Choroid plexus epithelial cell (primary cell): ENCODE results near the gene ITPRIPL2.

ENCODE experiments used
- DNase-seq: peaks from one replicate; pipeline ENCODE4 v3.0.0-alpha.2; 2010; ENCODE audit warnings: low read depth
- H3K4me3 ChIP-seq: 2 replicates; pipeline ENCODE4 v1.5.1; 2011; ENCODE audit warnings: low read depth, mild to moderate bottlenecking, control low read depth, low read length, moderate library complexity
- TF ChIP-seq, protein P1 (sequence below): conservative IDR thresholded peaks from 2 replicates; pipeline ENCODE4 v1.5.1; 2011; ENCODE audit warnings: low read depth, mild to moderate bottlenecking, control low read depth, inconsistent platforms, low read length, moderate library complexity

The ITPRIPL2 gene

DNA sequence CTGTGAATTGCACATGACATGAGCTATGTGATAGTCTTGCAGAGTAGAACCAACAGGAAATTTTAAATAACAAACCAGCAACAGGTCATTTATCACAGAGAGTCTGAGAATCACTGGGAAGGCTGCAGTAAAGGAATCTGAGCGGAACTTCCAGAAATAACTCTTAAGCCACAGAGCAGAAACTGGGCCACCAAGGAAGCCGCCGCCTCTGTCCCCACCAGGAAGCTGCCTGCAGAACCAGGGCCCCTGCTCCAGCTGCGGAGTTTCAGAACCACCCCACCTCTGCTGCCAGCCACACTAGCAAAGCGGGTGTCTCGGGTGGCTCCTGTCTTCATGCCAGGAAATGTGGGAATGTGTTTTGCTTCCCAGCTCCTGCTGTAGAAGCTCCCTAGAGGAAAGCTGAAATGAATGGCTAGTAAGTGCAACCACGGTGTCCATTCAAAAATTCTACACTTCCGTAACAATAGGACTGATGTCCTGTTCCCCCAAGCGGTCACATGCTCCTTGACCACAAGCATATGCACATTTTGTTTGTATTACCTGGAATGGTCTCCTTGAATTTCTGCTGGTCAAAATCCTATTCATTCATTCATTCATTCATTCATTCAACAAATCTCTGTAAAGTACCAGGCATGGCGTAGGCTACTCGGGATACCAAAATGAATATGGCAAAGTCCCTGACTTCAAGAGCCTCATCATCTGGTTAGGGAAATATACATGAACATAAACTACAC lies 7.7 kb upstream of the ITPRIPL2 start:
- H3K4me3 ChIP-seq: no peak overlapping the region
- TF ChIP-seq, protein P1, sequence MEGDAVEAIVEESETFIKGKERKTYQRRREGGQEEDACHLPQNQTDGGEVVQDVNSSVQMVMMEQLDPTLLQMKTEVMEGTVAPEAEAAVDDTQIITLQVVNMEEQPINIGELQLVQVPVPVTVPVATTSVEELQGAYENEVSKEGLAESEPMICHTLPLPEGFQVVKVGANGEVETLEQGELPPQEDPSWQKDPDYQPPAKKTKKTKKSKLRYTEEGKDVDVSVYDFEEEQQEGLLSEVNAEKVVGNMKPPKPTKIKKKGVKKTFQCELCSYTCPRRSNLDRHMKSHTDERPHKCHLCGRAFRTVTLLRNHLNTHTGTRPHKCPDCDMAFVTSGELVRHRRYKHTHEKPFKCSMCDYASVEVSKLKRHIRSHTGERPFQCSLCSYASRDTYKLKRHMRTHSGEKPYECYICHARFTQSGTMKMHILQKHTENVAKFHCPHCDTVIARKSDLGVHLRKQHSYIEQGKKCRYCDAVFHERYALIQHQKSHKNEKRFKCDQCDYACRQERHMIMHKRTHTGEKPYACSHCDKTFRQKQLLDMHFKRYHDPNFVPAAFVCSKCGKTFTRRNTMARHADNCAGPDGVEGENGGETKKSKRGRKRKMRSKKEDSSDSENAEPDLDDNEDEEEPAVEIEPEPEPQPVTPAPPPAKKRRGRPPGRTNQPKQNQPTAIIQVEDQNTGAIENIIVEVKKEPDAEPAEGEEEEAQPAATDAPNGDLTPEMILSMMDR: no peak
- DNase-seq: no peak

DNA sequence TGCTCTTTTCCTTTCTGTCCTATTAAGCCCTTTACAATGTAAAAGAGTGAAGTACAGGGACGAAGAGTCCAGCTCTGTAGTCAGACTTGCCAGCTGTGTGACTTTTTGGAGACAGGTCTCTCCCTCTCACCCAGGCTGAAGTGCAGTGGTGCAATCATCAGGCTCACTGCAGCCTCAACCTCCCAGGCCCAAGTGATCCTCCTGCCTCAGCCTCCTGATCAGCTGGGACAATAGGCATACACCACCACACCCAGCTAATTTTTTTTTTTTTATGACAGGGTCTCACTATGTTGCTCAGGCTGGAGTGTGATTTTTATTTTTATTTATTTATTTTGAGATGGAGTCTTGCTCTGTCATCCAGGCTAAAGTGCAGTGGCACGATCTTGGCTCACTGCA lies 7.1 kb upstream of the ITPRIPL2 start:
- DNase-seq: no peak
- H3K4me3 ChIP-seq: no peak overlapping the region
- TF ChIP-seq, protein P1: no peak

DNA sequence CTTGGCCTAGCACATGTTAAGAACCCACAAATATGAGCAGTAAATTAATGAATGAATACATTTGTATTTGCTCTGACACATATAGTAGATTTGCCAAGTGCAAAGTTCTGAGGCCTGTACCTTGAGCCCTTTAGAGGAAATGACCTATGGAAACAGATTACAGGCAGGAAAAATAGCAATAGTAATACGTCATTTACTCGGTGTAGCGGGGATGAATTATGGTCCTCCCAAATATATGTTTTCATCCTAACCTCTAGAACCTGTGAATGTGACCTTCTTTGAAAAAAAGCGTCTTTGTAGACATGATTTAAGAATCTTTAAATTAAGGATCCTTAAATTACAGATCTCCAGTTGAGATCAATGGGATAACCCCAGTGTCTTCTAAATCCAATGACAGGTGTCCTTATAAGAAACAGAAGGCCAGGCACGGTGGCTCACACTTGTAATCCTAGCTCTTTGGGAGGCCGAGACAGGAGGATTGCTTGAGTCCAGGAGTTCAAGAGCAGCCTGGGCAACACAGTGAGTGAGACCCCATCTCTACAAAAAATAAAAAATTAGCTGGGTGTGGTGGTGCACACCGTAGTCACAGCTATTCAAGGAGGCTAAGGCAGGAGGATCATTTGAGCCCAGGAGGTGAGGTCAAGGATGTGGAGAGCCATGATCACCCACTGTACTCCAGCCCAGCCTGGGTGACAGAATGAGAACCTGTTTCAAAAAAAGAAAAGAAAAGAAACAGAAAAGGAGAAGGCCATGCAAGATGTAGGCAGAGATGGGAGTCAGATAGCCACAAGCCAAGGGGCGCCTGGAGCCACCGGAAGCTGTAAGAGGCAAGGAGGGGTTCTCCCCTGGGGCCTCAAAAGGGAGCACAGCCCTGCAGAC lies 5.1 kb upstream of the ITPRIPL2 start:
- DNase-seq: no peak
- no peak overlapping the region for H3K4me3 ChIP-seq
- TF ChIP-seq, protein P1: no peak

DNA sequence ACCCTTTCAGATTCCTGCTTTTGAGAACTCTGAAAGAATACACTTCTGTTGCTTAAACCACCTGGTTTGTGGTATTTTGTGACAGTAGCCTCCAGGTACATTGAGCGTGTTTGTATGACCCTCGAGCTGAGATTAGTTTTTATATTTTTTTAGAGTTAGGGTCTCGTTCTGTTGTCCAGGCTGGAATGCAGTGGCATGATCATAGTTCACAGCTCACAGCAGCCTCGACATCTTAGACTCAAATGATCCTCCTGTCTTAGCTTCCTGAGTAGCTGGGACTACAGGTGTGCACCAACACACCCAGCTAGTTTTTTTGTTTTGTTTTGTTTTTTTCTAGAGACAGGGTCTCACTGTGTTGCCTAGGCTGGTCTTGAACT lies 4.5 kb upstream of the ITPRIPL2 start:
- H3K4me3 ChIP-seq: no peak overlapping the region
- TF ChIP-seq, protein P1: no peak
- no peak for DNase-seq

DNA sequence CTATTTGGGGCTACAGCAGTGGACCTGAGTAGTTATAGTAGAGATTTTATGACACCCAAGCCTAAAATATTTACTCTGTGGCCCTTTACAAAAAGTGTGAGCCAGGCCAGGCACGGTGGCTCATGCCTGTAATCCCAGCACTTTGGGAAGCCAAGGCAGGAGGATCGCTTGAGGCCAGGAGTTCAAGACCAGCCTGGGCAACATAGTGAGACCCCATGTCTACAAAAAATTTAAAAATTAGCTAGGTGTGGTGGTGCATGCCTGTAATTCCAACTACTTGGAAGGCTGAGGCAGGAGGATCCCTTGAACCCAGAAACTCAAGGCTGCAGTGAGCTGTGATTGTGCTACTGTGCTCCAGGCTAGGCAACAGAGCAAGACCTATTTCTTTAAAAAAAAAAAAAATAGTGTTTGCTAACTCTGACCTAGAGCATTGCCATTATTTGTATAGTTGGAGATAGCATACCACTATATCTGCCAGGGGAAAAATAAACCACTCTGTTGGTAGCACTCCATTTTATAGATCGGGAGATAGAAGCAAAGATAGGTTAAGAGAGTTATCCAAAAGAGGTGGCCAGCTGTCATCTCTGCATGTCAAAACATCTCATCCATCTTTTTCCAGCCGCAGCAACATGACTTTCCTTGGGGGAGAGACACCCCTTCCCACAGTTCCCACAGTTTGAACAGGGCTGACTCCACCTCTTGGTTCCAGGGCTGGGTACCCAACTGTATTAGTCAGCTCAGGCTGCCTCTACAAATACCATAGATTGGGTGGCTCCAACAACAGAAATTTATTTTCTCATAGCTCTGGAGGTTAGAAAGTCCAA lies 3.0 kb upstream of the ITPRIPL2 start:
- no peak overlapping the region for H3K4me3 ChIP-seq
- TF ChIP-seq, protein P1: no peak
- no peak for DNase-seq

DNA sequence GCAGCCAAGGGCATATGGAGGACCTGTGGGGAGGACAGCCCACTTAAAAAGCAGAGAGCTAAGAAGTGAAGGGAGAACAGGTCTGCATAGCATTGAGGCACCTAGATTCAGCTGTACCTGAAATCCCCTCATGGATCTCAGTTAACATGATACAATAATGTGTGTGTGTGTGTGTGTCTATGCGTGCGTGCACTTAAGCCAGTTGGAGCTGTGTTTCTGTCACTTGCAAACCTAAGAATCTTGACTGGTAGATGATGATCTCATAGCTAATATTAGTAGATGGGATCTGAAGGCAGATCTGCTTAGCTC lies 1.7 kb upstream of the ITPRIPL2 start:
- DNase-seq: no peak
- no peak overlapping the region for H3K4me3 ChIP-seq
- TF ChIP-seq, protein P1: no peak
